WTC11 (cell line): ENCODE results near the gene SERPINE2. TPM values are rescaled to one million over a fixed set of nuclear protein-coding genes. Genes with fewer than 3 reads are reported as not detected.

Experiments
- ATAC-seq: fragments of 200-7000 bp; cut with Tn5 transposase; 2 replicates; pipeline ENCODE4 v1.10.0; 2021; ENCODE audit warnings: mild to moderate bottlenecking, moderate library complexity
- CTCF ChIA-PET: fragments of 300-600 bp; sonication (Branson Sonifier 250); formaldehyde crosslinking; loops from one replicate; lab custom pipeline; 2021; ENCODE audit warnings: antibody characterized with exemption; lab: Charles Lee
- POLR2A ChIA-PET: fragments of 350-600 bp; sonication (Branson Sonifier 250); formaldehyde crosslinking; loops from one replicate; lab custom pipeline; 2021; ENCODE audit warnings: antibody characterized with exemption; lab: Charles Lee
- DNase-seq: peaks from one replicate; pipeline ENCODE4 v3.0.0; 2021; ENCODE audit warnings: low spot score
- H3K27ac Mint-ChIP-seq: 2 replicates; pipeline ENCODE4 v1.8.0; 2021; ENCODE audit warnings: mixed read lengths
- H3K27me3 Mint-ChIP-seq: 2 replicates; pipeline ENCODE4 v1.8.0; 2021; ENCODE audit warnings: low read depth, mild to moderate bottlenecking, moderate library complexity, mixed read lengths
- H3K36me3 Mint-ChIP-seq: 2 replicates; pipeline ENCODE4 v1.8.0; 2021; ENCODE audit warnings: mixed read lengths
- H3K4me1 Mint-ChIP-seq: 2 replicates; pipeline ENCODE4 v1.8.0; 2022; ENCODE audit warnings: mixed read lengths
- H3K4me3 Mint-ChIP-seq: 2 replicates; pipeline ENCODE4 v1.8.0; 2021; ENCODE audit warnings: mild to moderate bottlenecking, moderate library complexity, mixed read lengths
- H3K9me3 Mint-ChIP-seq: 2 replicates; pipeline ENCODE4 v1.8.0; 2021; ENCODE audit warnings: mixed read lengths
- FOXP1 ChIP-seq: sonication (generic); formaldehyde crosslinking; IDR thresholded peaks from 2 replicates; pipeline ENCODE4 v1.8.0; 2022; ENCODE audit warnings: missing genetic modification reagents, mild to moderate bottlenecking, moderate library complexity, borderline replicate concordance
- NFATC4 ChIP-seq: fragments of 250-450 bp; sonication (Bioruptor Pico); IDR thresholded peaks from 2 replicates; pipeline ENCODE4 v1.9.0; 2021; ENCODE audit warnings: mild to moderate bottlenecking
- NR2C2 ChIP-seq: sonication (generic); formaldehyde crosslinking; IDR thresholded peaks from 2 replicates; pipeline ENCODE4 v1.8.0; 2022; ENCODE audit warnings: mild to moderate bottlenecking, missing genetic modification reagents
- TEAD4 ChIP-seq: sonication (generic); formaldehyde crosslinking; IDR thresholded peaks from 2 replicates; pipeline ENCODE4 v1.8.0; 2022; ENCODE audit warnings: mild to moderate bottlenecking, missing genetic modification reagents
- ZNF138 ChIP-seq: sonication (generic); formaldehyde crosslinking; conservative IDR thresholded peaks from 2 replicates; pipeline ENCODE4 v1.8.1; 2022; ENCODE audit warnings: mild to moderate bottlenecking, moderate library complexity, missing genetic modification reagents
- ZNF263 ChIP-seq: sonication (generic); formaldehyde crosslinking; IDR thresholded peaks from 2 replicates; pipeline ENCODE4 v1.8.1; 2022; ENCODE audit warnings: low read depth, mild to moderate bottlenecking, moderate library complexity, missing genetic modification reagents
- total RNA-seq: library from RNA; stranded (reverse); gene quantifications from 3 replicates; pipeline ENCODE4 v1.2.3, GENCODE V29; 2021
- TF ChIP-seq, protein P1 (sequence below): fragments of 250-450 bp; sonication (Bioruptor Pico); IDR thresholded peaks from 2 replicates; pipeline ENCODE4 v2.1.2; 2022; ENCODE audit warnings: mild to moderate bottlenecking, moderate library complexity
- TF ChIP-seq, protein P2 (sequence below): sonication (generic); formaldehyde crosslinking; IDR thresholded peaks from 2 replicates; pipeline ENCODE4 v1.8.1; 2022; ENCODE audit warnings: low read depth, mild to moderate bottlenecking, moderate library complexity, missing genetic modification reagents, borderline replicate concordance
- TF ChIP-seq, protein P3 (sequence below): fragments of 200-600 bp; IDR thresholded peaks from 2 replicates; pipeline ENCODE4 v1.8.0; 2022; ENCODE audit warnings: antibody characterized with exemption
- TF ChIP-seq, protein P4 (sequence below): fragments of 250-450 bp; sonication (Bioruptor Pico); IDR thresholded peaks from 2 replicates; pipeline ENCODE4 v1.9.0; 2021; ENCODE audit warnings: moderate library complexity, mild to moderate bottlenecking, inconsistent platforms, borderline replicate concordance
- TF ChIP-seq, protein P5 (sequence below): sonication (generic); formaldehyde crosslinking; IDR thresholded peaks from 2 replicates; pipeline ENCODE4 v1.8.1; 2023; ENCODE audit warnings: mild to moderate bottlenecking, missing genetic modification reagents, borderline replicate concordance

SERPINE2 gene
- total RNA-seq, 1 experiment from 2014 or later: 60.4 TPM

DNA sequence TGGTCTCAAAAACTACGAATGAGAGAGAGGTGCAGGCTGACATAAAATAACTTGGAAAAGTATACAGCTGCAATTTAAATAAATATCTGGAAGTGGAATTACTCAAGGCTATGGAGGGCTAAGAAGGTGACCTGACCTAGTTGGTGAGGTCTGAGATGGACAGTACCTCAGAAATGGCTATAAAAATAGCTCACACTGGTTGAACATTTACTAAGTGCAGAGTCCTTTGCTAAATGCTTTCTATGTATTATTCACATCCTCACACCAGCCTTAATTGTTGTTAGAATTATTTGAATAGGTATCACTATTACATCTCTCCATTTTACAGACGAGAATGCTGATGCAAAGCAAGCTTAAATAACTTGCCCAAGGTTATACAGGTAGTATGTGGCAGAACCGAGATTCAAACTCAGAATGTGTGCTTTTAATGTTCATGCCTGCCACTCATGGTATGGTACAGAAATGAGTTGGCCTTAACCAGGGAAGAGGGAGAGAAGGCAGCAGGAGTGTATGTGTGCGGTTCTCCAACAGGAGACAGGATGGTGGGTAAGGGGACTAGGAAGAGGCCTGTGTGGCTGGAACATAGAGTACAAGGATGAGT, 44.4 kb downstream of the SERPINE2 start (continued):
- TF ChIP-seq, protein P1, sequence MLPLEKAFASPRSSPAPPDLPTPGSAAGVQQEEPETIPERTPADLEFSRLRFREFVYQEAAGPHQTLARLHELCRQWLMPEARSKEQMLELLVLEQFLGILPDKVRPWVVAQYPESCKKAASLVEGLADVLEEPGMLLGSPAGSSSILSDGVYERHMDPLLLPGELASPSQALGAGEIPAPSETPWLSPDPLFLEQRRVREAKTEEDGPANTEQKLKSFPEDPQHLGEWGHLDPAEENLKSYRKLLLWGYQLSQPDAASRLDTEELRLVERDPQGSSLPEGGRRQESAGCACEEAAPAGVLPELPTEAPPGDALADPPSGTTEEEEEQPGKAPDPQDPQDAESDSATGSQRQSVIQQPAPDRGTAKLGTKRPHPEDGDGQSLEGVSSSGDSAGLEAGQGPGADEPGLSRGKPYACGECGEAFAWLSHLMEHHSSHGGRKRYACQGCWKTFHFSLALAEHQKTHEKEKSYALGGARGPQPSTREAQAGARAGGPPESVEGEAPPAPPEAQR (CRISPR knock-in tag): no peak
- TF ChIP-seq, protein P2, sequence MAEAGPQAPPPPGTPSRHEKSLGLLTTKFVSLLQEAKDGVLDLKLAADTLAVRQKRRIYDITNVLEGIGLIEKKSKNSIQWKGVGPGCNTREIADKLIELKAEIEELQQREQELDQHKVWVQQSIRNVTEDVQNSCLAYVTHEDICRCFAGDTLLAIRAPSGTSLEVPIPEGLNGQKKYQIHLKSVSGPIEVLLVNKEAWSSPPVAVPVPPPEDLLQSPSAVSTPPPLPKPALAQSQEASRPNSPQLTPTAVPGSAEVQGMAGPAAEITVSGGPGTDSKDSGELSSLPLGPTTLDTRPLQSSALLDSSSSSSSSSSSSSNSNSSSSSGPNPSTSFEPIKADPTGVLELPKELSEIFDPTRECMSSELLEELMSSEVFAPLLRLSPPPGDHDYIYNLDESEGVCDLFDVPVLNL: no peak
- TF ChIP-seq ZNF138 (CRISPR knock-in tag) (no peak), FOXP1 (CRISPR knock-in tag) (no peak), NR2C2 (no peak), ZNF263 (CRISPR knock-in tag) (no peak)
- TF ChIP-seq, all 79 proteins: peak for 0

DNA sequence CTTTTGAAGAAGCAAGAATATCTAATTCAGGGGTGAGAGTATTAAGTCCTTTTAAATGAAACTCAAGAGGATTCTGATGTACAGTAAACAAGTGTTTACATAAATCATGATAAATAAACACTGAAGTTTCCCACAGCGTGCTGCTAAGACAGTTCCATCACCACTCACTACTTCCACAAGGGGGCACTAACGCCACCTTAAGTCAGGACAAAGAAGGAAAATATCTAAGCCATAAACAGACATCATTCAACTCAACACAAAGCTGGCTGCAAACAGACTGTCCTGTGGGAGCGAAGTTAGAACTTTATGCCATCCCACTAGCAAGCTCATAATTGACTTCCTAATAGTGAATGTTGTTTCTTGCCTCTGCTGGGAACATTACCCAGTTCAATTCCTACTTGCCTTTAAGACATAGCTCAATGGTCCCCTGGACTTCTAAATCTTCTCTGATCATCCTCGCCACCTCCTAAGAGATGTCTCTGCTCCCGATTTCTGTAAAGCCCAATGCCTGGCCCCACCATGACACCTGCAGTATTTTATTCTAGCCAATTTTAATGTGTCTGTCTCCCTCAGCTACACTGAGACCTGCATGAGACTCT, 45.4 kb downstream of the SERPINE2 start:
- Mint-ChIP-seq H3K9me3 (no peaks in the 10 kb centered on the region), H3K27me3 (no peaks in the 10 kb centered on the region), H3K4me3 (no peak overlapping the region), H3K4me1 (peaks cover 8% of the 10 kb centered on the region)
- CTCF ChIA-PET: interaction anchor here (0.5 to 4.5 kb wide), 29 partner anchors 9 to 583 kb away, joined by 3 to 72 read pairs (median 4); partner anchors contain the start of gene SERPINE2
- TF ChIP-seq, protein P3, sequence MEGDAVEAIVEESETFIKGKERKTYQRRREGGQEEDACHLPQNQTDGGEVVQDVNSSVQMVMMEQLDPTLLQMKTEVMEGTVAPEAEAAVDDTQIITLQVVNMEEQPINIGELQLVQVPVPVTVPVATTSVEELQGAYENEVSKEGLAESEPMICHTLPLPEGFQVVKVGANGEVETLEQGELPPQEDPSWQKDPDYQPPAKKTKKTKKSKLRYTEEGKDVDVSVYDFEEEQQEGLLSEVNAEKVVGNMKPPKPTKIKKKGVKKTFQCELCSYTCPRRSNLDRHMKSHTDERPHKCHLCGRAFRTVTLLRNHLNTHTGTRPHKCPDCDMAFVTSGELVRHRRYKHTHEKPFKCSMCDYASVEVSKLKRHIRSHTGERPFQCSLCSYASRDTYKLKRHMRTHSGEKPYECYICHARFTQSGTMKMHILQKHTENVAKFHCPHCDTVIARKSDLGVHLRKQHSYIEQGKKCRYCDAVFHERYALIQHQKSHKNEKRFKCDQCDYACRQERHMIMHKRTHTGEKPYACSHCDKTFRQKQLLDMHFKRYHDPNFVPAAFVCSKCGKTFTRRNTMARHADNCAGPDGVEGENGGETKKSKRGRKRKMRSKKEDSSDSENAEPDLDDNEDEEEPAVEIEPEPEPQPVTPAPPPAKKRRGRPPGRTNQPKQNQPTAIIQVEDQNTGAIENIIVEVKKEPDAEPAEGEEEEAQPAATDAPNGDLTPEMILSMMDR: peak; percentile 72
- TF ChIP-seq TEAD4 (CRISPR knock-in tag): no peak
- TF ChIP-seq, all 79 proteins: peak for 1
- DNase-seq (peak; percentile 64), ATAC-seq (peak; percentile 64)
- H3K36me3 Mint-ChIP-seq: peaks cover 7% of the 10 kb centered on the region
- no peak overlapping the region for H3K27ac Mint-ChIP-seq
- POLR2A ChIA-PET: no interaction called here

DNA sequence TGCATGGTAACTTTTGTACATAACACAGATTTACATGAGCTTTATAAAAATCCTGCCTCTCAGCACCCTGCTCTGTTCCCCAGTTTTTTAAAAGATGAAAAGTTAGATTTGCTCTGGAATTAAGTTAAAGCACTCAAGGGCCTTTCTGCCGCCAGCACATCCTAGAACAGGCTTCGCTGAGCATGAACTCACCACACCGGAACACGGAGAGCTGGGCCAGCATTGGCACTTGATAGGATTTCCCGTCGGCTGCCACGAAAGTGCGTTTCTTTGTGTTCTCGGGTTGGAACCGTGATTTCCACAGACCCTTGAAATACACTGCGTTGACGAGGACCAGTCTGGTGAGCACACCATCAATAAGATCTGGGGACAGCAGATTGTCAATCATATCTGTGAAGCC, 47.5 kb downstream of the SERPINE2 start:
- TF ChIP-seq, protein P4, sequence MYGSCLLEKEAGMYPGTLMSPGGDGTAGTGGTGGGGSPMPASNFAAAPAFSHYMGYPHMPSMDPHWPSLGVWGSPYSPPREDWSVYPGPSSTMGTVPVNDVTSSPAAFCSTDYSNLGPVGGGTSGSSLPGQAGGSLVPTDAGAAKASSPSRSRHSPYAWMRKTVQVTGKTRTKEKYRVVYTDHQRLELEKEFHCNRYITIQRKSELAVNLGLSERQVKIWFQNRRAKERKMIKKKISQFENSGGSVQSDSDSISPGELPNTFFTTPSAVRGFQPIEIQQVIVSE (CRISPR knock-in tag): no peak
- TF ChIP-seq NFATC4 (CRISPR knock-in tag) (no peak), ZNF138 (CRISPR knock-in tag) (no peak)
- TF ChIP-seq, protein P5, sequence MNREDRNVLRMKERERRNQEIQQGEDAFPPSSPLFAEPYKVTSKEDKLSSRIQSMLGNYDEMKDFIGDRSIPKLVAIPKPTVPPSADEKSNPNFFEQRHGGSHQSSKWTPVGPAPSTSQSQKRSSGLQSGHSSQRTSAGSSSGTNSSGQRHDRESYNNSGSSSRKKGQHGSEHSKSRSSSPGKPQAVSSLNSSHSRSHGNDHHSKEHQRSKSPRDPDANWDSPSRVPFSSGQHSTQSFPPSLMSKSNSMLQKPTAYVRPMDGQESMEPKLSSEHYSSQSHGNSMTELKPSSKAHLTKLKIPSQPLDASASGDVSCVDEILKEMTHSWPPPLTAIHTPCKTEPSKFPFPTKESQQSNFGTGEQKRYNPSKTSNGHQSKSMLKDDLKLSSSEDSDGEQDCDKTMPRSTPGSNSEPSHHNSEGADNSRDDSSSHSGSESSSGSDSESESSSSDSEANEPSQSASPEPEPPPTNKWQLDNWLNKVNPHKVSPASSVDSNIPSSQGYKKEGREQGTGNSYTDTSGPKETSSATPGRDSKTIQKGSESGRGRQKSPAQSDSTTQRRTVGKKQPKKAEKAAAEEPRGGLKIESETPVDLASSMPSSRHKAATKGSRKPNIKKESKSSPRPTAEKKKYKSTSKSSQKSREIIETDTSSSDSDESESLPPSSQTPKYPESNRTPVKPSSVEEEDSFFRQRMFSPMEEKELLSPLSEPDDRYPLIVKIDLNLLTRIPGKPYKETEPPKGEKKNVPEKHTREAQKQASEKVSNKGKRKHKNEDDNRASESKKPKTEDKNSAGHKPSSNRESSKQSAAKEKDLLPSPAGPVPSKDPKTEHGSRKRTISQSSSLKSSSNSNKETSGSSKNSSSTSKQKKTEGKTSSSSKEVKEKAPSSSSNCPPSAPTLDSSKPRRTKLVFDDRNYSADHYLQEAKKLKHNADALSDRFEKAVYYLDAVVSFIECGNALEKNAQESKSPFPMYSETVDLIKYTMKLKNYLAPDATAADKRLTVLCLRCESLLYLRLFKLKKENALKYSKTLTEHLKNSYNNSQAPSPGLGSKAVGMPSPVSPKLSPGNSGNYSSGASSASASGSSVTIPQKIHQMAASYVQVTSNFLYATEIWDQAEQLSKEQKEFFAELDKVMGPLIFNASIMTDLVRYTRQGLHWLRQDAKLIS (CRISPR knock-in tag): no peak
- ChIA-PET POLR2A (no interaction called here), CTCF (interaction anchor here (1.0 to 4.5 kb wide), 5 partner anchors 19 to 292 kb away, joined by 4 to 72 read pairs (median 27); no protein-coding TSS in a partner anchor)
- Mint-ChIP-seq H3K27me3 (no peaks in the 10 kb centered on the region), H3K27ac (no peak overlapping the region), H3K9me3 (no peaks in the 10 kb centered on the region), H3K4me1 (peaks cover 8% of the 10 kb centered on the region), H3K36me3 (no peaks in the 10 kb centered on the region), H3K4me3 (no peak overlapping the region)
- ATAC-seq (no peak), DNase-seq (no peak)
